Nephron (organoid): ENCODE data around the gene FAM193B.

Experiments used
- H3K27ac Mint-ChIP-seq, 3 experiments: 2 replicates each; pipeline ENCODE4 v1.8.0; 2020; ENCODE audit warnings: mixed read lengths in 3 of 3, mild to moderate bottlenecking in 2 of 3, moderate library complexity in 1 of 3
- H3K27me3 Mint-ChIP-seq: 2 replicates; pipeline ENCODE4 v1.8.0; 2021; ENCODE audit warnings: low read depth, mild to moderate bottlenecking, moderate library complexity, mixed read lengths
- H3K36me3 Mint-ChIP-seq: 2 replicates; pipeline ENCODE4 v1.8.0; 2020; ENCODE audit warnings: low read depth, mixed read lengths
- H3K4me1 Mint-ChIP-seq: 2 replicates; pipeline ENCODE4 v1.8.0; 2020; ENCODE audit warnings: mixed read lengths
- H3K4me3 Mint-ChIP-seq, 3 experiments: 2 replicates each; pipeline ENCODE4 v1.8.0; 2020; ENCODE audit warnings: mild to moderate bottlenecking in 3 of 3, mixed read lengths in 3 of 3, moderate library complexity in 2 of 3
- H3K9me3 Mint-ChIP-seq: 2 replicates; pipeline ENCODE4 v1.8.0; 2020; ENCODE audit warnings: mixed read lengths
- TF ChIP-seq, protein P1 (sequence below), 3 experiments: fragments of 200-600 bp; sonication (generic); IDR thresholded peaks; one replicate each; pipeline ENCODE4 v1.5.0; 2021; ENCODE audit warnings: antibody characterized with exemption in 3 of 3; ENCODE audit not compliant: unreplicated experiment in 3 of 3

Gene FAM193B

DNA sequence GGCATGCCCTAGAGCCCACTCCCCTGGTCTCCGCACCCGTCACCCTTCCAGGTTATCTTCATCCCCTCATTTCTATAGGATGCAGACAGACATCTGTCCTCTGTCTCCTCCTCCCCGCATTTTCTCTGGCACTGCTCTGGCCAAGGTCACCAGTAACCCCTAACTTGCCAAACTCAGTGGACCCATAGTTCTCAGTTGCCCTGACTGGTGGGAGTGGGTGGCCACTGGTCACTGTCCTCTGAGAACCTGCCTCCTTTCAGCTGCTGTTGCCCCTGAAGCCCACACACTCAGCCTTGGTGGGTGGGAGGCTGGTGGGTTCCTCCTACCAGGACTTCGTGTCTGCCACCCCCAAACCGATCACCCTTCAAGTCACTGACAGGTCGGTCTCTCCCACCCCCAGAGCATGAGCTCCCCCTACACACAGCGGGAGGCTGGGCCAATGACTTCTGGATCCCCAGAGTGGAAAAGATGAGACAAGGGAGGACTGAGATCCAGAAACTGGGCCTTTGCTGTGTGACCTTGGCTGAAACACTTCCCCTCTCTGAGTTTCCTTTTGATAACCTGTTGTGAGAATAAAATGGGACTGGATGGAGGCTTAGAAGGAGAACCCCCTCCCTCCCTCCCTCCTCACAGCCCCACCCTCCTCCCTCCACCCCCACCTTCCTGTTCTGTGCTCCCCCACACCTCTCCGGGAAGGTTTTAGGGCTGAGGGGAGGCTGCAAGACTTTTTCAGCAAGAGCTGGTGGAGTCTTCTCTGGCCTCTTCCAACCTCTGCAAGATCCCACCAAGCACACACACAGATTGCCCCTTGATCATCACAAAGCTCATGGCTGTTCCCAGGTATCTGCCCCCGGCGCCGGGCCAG lies 78.6 kb downstream of the FAM193B start:
- H3K36me3 Mint-ChIP-seq: peaks cover 8% of the 10 kb centered on the region
- peak overlapping the region; percentile 76 to 85 (median 78) for H3K4me3 Mint-ChIP-seq
- peaks cover 3% of the 10 kb centered on the region for H3K27me3 Mint-ChIP-seq
- TF ChIP-seq, protein P1, sequence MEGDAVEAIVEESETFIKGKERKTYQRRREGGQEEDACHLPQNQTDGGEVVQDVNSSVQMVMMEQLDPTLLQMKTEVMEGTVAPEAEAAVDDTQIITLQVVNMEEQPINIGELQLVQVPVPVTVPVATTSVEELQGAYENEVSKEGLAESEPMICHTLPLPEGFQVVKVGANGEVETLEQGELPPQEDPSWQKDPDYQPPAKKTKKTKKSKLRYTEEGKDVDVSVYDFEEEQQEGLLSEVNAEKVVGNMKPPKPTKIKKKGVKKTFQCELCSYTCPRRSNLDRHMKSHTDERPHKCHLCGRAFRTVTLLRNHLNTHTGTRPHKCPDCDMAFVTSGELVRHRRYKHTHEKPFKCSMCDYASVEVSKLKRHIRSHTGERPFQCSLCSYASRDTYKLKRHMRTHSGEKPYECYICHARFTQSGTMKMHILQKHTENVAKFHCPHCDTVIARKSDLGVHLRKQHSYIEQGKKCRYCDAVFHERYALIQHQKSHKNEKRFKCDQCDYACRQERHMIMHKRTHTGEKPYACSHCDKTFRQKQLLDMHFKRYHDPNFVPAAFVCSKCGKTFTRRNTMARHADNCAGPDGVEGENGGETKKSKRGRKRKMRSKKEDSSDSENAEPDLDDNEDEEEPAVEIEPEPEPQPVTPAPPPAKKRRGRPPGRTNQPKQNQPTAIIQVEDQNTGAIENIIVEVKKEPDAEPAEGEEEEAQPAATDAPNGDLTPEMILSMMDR (IDR thresholded peaks at IDR 0.05; ENCODE audit: unreplicated experiment in 3 of 3): no peak
- peaks cover 60% of the 10 kb centered on the region for H3K4me1 Mint-ChIP-seq
- no peaks in the 10 kb centered on the region for H3K9me3 Mint-ChIP-seq
- H3K27ac Mint-ChIP-seq: peak overlapping the region; percentile 53 to 85 (median 83)

DNA sequence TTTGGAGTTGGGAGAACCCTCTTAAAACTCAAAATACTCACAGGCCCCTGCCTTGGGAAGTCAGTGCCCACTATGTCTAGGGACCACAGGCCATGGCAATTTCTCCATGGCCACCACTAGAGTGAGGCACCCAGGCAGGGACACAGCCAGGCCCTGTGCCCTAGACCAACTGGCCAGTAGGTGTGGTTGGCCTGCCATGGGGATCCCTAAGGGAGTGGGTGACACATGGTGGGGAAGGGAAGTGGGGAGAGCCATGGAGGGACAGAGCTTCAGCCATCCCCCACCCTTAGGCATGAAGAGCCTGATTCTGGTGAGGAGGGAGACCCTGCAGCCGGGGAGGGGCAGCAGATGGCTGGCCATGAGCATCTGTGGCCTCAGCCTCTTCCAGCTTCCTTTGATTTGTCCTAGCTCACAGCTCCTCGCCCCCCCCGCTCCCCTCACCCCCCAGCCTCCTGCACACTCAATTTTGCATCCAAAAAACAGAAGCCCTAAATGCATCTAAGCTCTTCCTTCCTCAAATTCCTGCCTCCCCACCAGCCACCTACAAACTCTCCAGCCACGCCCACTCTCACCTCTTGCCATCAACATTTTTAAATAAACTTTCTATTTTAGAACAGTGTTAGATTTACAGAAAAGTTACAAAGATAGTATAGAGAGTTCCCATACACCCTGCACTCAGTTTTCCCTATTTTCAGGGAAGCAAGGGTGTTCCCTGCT lies 79.4 kb downstream of the FAM193B start:
- Mint-ChIP-seq H3K9me3 (no peaks in the 10 kb centered on the region), H3K4me1 (peaks cover 66% of the 10 kb centered on the region), H3K27ac (peak overlapping the region; percentile 85 to 93 (median 92)), H3K27me3 (peaks cover 3% of the 10 kb centered on the region), H3K36me3 (peaks cover 13% of the 10 kb centered on the region), H3K4me3 (peak overlapping the region; percentile 90 to 93 (median 92))
- TF ChIP-seq, protein P1 (IDR thresholded peaks at IDR 0.05; ENCODE audit: unreplicated experiment in 3 of 3): no peak

GRCh38 chr5:177474002-177474476 lies 80.3 kb downstream of the FAM193B start:
- peak overlapping the region; percentile 90 to 93 (median 92) for H3K4me3 Mint-ChIP-seq
- TF ChIP-seq, protein P1 (IDR thresholded peaks at IDR 0.05; ENCODE audit: unreplicated experiment in 3 of 3): no peak
- H3K4me1 Mint-ChIP-seq: peaks cover 60% of the 10 kb centered on the region
- no peaks in the 10 kb centered on the region for H3K9me3 Mint-ChIP-seq
- peaks cover 3% of the 10 kb centered on the region for H3K27me3 Mint-ChIP-seq
- peaks cover 17% of the 10 kb centered on the region for H3K36me3 Mint-ChIP-seq
- peak overlapping the region; percentile 85 to 93 (median 92) for H3K27ac Mint-ChIP-seq

DNA sequence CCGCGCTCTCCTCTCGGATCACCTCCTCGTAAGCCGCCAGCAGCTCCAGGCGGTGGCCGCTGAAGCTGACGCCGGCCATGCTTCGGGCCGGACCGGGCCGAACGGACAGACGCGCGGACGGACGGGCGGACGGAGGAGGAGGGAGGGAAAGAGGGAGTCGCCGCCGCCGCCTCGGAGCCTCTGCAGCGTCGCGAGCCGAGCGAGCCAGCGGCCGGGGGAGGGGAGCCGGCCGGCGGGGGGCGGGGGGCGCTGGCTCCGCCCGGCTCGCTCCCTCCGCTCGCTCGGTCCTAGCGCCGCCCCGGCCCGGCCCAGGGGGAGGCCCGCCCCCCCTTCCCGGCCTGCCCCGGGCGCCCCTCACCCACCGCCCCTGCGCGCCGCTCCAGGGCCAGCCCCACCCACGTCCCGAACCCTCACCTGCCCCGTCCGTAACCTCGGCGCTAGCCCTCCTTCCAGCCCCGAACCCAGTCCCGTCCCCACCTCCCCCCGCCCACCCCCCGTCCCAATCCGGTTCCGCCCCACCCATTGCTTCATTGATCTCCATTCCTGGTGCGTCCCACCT lies 80.8 kb downstream of the FAM193B start, which contains the start of gene DBN1:
Gene DBN1, minus strand, starts transcription at position 192 of the 559 bp plus-strand sequence. Its CDS starts 113 bp downstream, at position 79.
- H3K4me3 Mint-ChIP-seq: peak within 1 kb of the TSS; percentile 90 to 93 (median 92)
- peaks cover 3% of the 10 kb centered on the region for H3K27me3 Mint-ChIP-seq
- peak within 1 kb of the TSS; percentile 85 to 93 (median 92) for H3K27ac Mint-ChIP-seq
- peaks cover 22% of the 10 kb centered on the region for H3K36me3 Mint-ChIP-seq
- TF ChIP-seq, protein P1 (IDR thresholded peaks at IDR 0.05; ENCODE audit: unreplicated experiment in 3 of 3): no peak
- no peaks in the 10 kb centered on the region for H3K9me3 Mint-ChIP-seq
- peaks cover 55% of the 10 kb centered on the region for H3K4me1 Mint-ChIP-seq

GRCh38 chr5:177472460-177473442 lies 81.6 kb downstream of the FAM193B start:
- Mint-ChIP-seq H3K9me3 (no peaks in the 10 kb centered on the region), H3K4me1 (peaks cover 50% of the 10 kb centered on the region), H3K36me3 (peaks cover 29% of the 10 kb centered on the region), H3K27me3 (peaks cover under 1% of the 10 kb centered on the region), H3K4me3 (peak overlapping the region; percentile 85 to 89 (median 89)), H3K27ac (peak overlapping the region; percentile 40 to 87 (median 83))
- TF ChIP-seq, protein P1 (IDR thresholded peaks at IDR 0.05; ENCODE audit: unreplicated experiment in 3 of 3): no peak
